OCI-M1 (cell line): ENCODE results near the gene CABP1.
A peak's percentile ranks its signal among the peaks of the same experiment; 100 is the strongest.

Source experiments
- DNase-seq: peaks from one replicate; lab custom pipeline; 2025; lab: John Stamatoyannopoulos, UW

The CABP1 gene

GRCh38 chr12:120631097-120631496, 9.3 kb upstream of the CABP1 start:
- DNase-seq, result no peak

GRCh38 chr12:120640861-120641833, 721 bp downstream of the CABP1 start:
- peak; percentile 36 for DNase-seq

- DNase-seq, result no peak
Measured at GRCh38 chr12:120642121-120642520, 1.7 kb downstream of the CABP1 start.

- no peak for DNase-seq
Measured at GRCh38 chr12:120642826-120643225, 2.4 kb downstream of the CABP1 start.

- no peak for DNase-seq
Measured at GRCh38 chr12:120643574-120643973, 3.1 kb downstream of the CABP1 start.

GRCh38 chr12:120646044-120646443, 5.6 kb downstream of the CABP1 start:
- DNase-seq, result no peak

- DNase-seq, result no peak
Measured at GRCh38 chr12:120647375-120647755, 6.9 kb downstream of the CABP1 start.

- no peak for DNase-seq
Measured at GRCh38 chr12:120649442-120650232, 9.2 kb downstream of the CABP1 start.

GRCh38 chr12:120650233-120650690, 9.8 kb downstream of the CABP1 start:
- no peak for DNase-seq

GRCh38 chr12:120651821-120652220, 11.4 kb downstream of the CABP1 start:
- DNase-seq, result peak; percentile 8

GRCh38 chr12:120652656-120653435, 12.4 kb downstream of the CABP1 start:
- DNase-seq, result no peak

GRCh38 chr12:120653611-120654010, 13.2 kb downstream of the CABP1 start:
- no peak for DNase-seq

GRCh38 chr12:120654656-120655055, 14.2 kb downstream of the CABP1 start:
- DNase-seq, result no peak

- no peak for DNase-seq
Measured at GRCh38 chr12:120656008-120656407, 15.6 kb downstream of the CABP1 start.

GRCh38 chr12:120658286-120659150, 18.1 kb downstream of the CABP1 start:
- DNase-seq, result no peak

GRCh38 chr12:120659151-120659525, 18.7 kb downstream of the CABP1 start:
- no peak for DNase-seq

GRCh38 chr12:120661432-120661831, 21.0 kb downstream of the CABP1 start:
- DNase-seq, result no peak

GRCh38 chr12:120662879-120663278, 22.5 kb downstream of the CABP1 start:
- peak; percentile 51 for DNase-seq

- DNase-seq, result no peak
Measured at GRCh38 chr12:120663741-120664140, 23.3 kb downstream of the CABP1 start.

- DNase-seq, result no peak
Measured at GRCh38 chr12:120666571-120667390, 26.4 kb downstream of the CABP1 start.
